GM19438 (cell line): ENCODE results near the gene KRTCAP2.
"Not testable (repeated sequence)": the region's sequence is repeated elsewhere in the genome, so short reads cannot be mapped to it uniquely, and the experiment has no call there.

Experiments
- ATAC-seq: cut with Tn5 transposase; IDR thresholded peaks from one replicate; pipeline ENCODE4 v1.9.1; 2021; ENCODE audit warnings: low read depth; ENCODE audit not compliant: unreplicated experiment

Gene KRTCAP2

DNA sequence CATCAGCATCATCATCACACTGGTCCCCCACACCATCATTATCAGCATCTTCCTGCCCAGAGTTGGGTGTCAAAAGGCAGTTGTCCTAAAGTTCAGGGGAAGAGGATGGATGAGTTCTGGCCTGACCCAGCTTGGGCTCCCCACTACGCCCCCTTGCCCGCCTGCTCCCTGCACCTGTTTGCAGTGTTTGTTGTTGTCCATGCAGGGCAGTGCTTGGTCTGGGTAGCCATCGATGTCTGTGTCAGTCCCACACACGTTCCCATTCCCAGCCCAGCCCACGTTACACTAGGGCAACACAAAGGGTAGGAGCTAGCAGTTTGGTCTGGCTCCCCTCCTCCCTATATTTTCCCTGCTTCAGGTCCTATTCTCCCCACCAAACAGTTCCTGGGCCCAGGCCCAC lies 27.8 kb upstream of the KRTCAP2 start:
- no peak for ATAC-seq

DNA sequence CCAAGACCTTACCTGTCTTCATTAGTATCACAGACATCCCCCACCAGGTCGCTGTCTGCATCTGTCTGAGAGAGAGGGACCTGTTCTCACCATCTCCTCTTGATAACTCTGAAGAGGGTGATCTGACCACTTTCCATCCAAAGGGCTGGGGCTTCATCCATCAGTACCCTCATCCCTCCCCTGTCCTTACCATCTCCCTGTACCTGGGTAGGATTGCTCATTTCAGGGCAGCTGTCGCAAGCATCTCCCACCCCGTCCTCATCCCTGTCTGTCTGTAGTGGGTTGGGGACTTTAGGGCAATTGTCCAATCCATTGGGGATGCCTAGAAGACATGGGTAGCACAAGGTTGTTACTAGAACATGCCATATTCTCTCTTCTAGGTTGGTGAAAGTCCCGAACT lies 26.7 kb upstream of the KRTCAP2 start:
- ATAC-seq, result no peak

DNA sequence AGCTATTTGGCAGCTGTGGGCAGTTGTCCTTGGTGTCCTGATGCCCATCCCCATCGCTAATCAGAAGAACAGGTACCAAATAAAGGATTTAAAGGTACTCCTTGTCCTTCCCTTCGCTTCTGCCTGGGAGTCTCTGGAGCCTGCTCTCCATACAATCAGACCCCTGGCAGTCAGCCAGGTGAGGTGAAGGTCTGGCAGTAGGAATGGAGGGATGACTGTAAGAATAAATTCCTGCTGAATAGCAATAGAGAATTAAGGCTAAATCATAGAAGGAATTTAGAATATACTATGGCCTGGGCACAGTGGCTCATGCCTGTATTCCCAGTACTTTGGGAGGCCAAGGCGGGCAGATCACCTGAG lies 25.4 kb upstream of the KRTCAP2 start:
- ATAC-seq, result no peak

DNA sequence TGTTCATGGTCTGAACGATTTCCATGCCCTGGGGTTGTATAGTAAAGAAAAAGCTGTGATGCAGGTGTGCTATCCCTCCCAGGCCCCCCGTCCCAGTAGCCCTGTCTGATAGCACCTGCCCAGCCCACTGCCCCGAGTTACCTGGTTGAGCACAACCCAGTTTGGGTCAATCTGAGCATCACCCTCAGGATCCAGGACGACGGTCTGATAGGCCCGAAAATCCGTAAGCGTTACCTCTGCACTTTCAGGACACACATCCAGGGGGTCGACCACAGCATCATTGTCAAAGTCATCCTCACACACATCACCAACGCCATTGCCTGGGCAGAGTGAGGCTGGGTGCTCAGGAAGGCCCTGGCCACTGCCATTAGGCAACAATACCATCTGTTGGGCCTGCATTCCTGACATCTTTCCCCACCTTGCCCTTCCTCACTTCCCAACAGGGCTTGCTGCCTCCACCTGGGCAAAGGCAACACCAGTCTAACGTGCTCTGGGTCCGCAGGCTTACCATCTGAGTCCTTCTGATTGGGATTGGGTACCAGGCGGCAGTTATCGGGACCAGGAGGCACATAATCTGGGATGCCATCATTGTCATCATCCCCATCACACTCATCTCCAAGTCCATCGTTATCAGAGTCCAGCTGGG lies 24.9 kb upstream of the KRTCAP2 start:
- ATAC-seq, result no peak

DNA sequence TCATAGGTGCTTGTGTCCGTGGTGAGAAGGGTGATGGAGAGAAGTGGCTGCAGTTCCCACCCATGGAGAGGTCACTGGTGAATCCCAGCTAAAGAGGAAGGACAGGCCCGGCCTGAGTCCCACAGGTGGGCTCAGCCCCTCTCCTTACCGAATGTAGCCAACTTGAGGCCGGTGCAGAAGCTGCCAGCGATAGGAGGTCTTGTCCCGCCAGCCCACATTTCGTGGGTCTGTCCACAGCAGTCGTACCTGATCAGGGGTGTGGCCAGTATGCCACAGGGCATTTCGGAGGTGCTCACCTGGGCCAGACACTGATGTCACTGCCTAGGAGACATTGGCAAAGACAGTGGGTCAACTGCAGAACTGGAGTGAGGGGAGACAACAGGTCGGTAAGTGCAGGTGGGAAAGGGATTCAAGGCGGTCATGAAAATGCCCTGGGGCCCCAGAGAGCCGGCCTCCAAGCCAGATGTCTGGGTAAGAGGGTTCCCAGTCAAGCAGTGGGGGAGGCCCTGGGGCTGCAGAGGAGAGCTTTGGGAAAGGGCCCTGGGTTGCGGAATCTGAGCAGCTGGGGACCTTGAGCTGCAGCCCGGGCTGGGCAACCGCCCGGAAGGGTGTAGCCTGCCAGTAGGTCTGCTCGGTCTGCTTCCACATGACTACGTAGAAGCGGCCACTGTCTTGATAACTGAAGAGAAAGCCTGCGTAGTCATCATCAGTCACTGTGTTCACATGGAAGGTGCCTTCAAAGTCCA lies 24.0 kb upstream of the KRTCAP2 start:
- ATAC-seq, result no peak

DNA sequence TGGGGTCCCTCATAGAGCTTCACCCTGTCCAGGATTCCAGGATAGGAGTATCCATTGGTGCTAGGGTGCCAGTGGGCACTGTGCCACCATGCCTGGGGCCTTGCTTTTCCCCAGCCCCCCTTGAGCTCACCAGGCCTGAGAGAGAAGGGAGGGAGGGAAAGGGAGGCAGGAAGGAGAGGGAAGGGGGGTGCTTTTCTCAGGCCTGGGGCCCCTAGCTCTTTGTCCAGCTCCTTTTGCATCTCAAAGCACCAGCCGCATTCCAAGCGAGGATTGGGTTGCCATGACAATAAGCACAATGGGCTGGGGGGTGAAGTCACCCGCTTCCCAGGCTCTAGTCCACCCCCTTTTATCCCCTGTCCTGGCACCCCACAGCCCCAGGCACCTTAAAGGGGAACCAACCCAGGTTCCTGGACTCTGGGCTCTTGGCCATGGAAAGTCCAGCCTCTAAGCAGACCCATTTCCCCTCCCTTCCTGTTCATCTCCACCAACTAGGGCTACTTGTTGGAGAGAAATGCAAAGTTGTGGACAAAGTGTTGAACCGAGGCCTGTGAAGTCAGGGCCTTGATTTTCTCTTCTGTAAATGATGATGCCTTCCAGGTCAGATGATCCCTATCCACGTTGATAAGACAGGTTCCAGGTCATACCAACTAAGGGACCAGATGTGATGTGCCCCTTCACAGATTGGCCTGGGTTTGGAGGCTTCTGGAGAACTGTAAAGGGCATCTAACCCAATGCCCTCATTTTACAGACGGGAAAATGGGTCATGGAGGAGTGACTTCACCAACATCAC lies 23.2 kb upstream of the KRTCAP2 start:
- no peak for ATAC-seq

DNA sequence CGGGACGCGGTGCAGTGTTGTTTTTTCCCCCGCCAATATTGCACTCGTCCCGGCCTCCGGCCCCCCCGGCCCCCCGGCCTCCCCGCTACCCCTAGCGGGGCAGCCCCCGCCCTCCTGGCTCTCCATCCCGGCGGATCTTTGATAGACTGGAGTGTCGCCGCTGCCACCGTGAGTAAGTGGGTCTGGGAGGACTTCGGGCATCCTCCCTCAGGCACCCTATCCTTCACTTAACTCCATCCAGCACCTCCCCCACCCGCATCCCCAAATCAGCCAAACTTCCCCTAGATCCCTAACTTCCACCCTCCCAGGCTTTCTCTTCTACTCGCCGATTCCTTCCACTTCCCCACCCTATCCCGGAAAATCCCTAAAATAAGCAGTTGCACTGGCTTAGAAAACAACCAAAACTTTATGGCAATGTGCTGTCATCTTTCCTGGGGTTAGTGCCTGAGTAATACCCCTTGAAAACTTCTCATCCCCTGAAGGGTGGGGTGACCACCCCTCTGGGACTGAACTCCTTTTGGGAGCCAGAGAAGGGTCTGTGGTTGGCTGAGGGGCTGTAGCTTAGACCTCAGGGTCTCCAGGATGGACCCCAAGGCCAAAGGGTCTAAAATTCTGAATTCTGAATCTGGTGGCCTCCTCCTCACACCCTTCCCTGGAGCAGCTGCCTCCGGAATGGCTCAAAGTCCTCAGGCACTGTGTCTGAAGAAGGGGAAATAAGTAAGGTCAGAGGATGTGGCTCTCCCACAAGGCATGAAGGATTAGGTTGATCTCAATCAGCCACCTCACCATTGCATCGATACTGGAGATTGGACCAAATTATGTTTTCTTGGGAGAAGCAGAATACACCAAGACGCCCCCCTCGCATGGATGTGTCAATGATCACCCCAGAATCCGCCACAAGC lies 22.3 kb upstream of the KRTCAP2 start:
- ATAC-seq, result no peak

DNA sequence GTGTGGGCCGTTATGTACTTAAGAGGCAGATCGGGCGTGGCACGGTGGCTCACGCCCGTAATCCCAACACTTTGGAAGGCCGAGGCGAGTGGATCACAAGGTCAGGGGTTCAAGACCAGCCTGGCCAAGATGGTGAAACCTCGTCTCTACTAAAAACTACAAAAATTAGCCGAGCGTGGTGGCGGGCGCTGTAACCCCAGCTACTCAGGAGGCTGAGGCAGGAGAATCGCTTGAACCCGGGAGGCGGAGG lies 20.8 kb upstream of the KRTCAP2 start:
- ATAC-seq, result not testable (repeated sequence)

DNA sequence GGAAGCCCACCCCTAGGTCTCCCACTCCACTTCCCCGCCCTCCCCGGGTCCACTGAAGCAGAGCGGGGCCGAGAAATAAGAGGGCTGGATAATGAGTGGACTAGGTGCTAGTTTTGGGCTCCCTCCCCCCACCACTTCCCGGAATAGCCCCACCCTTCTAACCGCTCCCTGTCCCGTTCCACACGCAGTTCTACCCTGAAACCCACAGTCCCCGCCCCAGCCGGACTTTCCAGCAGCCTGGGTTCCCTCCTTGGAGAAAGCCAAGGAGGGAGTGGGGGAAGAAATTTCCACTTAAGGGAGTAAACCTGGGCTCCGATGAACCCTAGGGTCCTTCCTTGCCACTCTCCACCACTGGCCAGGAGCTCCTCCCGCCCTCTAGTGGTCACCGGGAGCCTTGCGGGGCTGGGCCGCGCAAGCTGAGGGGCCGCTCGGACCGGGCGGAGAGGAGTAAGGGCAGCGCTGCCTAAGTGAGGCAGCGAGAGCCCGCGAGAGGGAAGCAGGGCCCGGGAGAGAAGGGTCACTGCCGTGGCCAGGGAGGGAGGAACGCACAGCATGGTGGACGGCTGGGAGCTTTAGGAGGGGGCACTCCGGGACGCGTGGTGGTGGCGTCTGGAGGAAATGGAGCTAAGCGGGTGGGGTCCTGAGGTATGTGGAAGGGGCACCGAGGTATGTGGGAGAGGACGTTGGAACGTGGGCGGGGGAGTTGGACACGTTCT lies 20.3 kb upstream of the KRTCAP2 start:
- ATAC-seq, result peak; percentile 78

DNA sequence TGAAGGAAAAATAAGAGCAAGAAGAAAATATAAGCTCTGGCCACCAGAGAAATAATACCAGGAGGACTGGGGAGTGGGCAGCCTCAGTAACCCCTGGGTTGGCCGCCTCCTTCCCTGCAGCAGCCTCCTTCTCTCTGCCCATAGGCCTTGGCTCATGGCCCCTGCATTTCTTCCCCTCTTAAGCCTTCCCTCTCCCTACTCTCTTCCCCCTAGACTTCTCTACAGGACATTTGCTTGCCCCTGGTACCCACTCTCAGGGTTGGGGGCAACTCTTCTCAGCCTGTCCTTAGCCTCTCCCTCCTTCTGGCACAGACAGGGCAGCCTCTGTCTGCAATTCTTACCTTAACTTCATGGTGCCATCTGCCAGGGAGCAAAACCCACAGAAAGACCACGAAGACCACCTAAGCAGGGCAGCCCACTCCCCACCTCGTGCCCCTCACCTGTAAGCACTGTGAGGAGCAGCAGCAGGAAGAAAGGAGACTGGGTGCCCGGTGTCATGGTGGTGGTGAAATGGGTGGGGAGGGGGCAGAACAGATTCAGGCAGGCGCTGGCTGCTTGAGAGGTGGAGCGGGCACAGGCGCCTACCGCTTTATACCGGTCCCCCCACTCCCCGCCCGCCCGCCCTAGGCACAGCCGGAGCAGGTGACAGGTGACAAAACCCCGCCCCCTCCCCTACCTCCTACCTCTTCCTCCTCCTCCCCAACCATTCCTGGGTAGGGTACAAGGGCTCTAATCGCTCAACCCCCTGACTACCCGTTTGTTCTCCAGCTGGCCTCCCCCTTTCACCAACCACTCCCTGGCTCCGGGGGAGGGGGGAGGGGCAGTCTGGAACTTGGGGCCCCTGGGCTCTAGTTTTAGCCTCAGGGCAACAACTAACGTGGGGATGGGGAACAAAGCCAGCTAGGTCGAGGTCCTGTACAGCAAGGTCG lies 19.5 kb upstream of the KRTCAP2 start:
- no peak for ATAC-seq

DNA sequence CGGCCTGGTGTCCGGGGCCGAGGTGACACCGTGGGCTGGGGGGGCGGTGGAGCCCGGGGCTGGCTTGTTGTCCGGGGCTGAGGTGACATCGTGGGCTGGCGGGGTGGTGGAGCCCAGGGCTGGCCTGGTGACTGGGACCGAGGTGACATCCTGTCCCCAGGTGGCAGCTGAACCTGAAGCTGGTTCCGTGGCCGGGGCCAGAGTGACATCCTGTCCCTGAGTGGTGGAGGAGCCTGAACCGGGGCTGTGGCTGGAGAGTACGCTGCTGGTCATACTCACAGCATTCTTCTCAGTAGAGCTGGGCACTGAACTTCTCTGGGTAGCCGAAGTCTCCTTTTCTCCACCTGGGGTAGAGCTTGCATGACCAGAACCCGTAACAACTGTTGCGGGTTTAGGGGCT lies 18.8 kb upstream of the KRTCAP2 start:
- ATAC-seq, result no peak

DNA sequence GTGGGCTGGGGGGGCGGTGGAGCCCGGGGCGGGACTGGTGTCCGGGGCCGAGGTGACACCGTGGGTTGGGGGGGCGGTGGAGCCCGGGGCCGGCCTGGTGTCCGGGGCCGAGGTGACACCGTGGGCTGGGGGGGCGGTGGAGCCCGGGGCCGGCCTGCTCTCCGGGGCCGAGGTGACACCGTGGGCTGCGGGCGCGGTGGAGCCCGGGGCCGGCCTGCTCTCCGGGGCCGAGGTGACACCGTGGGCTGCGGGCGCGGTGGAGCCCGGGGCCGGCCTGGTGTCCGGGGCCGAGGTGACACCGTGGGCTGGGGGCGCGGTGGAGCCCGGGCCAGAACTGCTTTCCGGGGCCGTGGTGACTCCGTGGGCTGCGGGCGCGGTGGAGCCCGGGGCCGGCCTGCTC lies 16.8 kb upstream of the KRTCAP2 start:
- not testable (repeated sequence) for ATAC-seq

DNA sequence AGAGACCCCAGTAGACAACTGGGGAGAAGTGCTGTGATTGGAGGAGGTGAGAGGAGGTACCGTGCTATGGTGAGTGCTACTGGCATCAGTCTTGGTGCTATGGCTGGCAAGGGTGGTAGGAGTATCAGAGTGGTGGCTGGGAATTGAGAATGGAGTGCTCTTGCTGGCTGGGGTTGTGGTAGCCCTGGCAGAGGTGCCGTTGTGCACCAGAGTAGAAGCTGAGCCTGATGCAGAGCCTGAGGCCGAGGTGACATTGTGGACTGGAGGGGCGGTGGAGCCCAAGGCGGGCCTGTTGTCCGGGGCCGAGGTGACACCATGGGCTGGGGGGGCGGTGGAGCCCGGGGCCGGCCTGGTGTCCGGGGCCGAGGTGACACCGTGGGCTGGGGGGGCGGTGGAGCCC lies 15.2 kb upstream of the KRTCAP2 start:
- ATAC-seq, result no peak

DNA sequence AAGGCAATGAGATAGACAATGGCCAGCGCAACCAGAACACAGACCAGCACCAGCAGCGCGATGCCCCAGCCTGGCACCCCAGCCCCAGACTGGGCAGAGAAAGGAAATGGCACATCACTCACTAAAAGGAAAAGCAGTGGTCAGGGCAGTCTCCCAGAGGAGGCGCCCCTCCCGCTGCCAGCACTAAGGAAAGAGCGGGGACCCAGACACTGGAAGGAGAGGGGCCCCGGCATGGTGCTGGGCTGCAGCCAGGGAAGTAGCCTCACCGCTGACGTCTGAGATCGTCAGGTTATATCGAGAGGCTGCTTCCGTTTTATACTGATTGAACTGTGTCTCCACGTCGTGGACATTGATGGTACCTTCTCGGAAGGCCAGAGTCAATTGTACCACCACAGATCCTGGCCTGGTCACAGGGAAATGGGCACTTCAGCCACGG lies 14.4 kb upstream of the KRTCAP2 start:
- no peak for ATAC-seq

DNA sequence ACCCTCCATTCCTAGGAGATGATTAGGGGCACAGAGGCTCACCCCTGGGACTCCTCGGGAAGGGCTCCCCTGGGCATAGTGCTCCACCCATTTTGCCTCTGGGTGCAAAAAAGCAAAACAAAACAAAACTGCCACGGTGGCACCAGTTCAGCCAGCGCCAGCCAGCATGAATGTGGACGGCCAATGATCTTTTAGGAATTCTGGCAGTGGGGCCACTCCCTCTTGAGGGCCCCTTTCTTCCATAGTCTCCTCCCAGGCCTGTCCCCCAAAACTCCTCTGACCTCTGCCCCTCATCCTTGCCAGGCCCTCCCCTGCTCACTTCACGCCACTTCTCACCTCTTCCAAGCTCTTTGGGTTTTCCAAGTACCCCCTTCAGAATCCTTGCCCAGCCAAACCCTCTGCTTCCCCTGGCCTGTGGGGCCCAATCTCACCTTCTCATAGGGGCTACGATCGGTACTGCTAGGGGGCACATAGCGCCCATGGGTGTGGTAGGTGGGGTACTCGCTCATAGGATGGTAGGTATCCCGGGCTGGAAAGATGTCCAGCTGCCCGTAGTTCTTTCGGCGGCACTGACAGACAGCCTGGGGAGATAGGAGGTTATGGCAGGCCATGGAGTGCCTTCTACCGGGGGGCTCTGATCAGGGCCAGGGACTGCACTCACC lies 13.8 kb upstream of the KRTCAP2 start:
- ATAC-seq, result no peak

DNA sequence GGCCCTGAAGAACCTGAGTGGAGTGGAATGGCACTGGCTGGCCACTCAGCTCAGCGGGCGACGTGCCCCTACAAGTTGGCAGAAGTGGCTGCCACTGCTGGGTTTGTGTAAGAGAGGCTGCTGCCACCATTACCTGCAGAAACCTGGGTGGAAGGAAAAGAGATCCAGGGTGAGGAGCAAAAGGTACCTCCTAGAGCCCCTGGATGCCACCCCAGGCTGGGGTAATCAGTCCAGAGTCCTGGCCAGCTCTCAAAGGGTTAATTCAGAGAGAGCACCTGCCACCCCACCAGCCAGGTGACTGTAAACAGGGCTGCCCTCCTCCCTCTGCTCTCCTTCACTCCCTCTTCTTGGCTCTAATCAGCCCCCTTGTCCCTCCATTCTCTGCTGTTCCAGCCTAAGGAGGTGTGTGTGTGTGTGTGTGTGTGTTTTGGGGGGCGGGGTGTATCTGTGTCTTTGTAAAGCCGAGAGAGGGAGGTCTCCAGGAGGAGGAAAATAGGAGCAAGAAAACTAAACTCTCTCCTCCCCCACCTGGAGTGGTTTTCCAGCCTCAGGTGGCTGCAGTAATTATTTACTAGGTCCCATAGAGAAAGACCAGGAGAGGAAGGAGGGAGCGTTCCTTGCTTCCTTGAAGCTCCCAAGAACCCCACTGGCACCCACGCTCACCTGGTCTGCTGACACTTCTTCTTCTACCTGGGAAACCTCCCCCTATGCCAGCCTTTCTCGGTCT lies 13.1 kb upstream of the KRTCAP2 start:
- ATAC-seq, result no peak

DNA sequence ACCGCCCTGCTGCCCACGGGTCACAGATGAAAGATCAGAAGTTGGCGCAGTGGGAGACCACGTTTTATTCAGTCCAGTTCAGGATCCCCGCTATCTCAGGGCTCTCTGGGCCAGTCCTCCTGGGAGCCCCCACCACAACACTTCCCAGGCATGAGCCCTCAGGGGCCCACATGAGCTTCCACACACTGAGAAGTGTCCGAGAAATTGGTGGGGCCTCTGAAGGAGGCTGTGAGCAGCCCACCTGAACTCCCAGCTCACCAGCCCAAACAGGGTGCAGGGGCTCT lies 12.6 kb upstream of the KRTCAP2 start:
- no peak for ATAC-seq
